HepG2 (cell line): ENCODE data around the gene NCKAP5L. TPM values are rescaled to one million over a fixed set of nuclear protein-coding genes. Genes with fewer than 3 reads are reported as not detected.

Source experiments
- AHDC1 ChIP-seq: sonication (generic); formaldehyde crosslinking; IDR thresholded peaks from 2 replicates; pipeline ENCODE4 v1.5.1; 2020; ENCODE audit warnings: mild to moderate bottlenecking, missing genetic modification reagents, borderline replicate concordance
- CC2D1A ChIP-seq: sonication (generic); formaldehyde crosslinking; IDR thresholded peaks from 2 replicates; pipeline ENCODE4 v1.8.1; 2023; ENCODE audit warnings: mild to moderate bottlenecking, missing genetic modification reagents
- HHEX ChIP-seq: IDR thresholded peaks from 2 replicates; pipeline ENCODE4 v1.6.1; 2016; ENCODE audit warnings: control low read depth
- HOXA3 ChIP-seq: sonication (generic); formaldehyde crosslinking; IDR thresholded peaks from 2 replicates; pipeline ENCODE4 v1.5.0; 2020; ENCODE audit warnings: missing genetic modification reagents
- KDM3A ChIP-seq: IDR thresholded peaks from 2 replicates; pipeline ENCODE4 v1.6.1; 2018; ENCODE audit warnings: low read depth, missing compliant biosample characterization
- LCORL ChIP-seq, 2 experiments: fragments of 450-650 bp in 1 of 2; sonication (generic) in 1 of 2; formaldehyde crosslinking in 1 of 2; IDR thresholded peaks; 2 replicates each; pipeline versions ENCODE4 v1.5.0 to v1.6.1; 2017 to 2020; ENCODE audit warnings: antibody characterized with exemption in 1 of 2, missing genetic modification reagents in 1 of 2
- MAFF ChIP-seq: IDR thresholded peaks from 2 replicates; pipeline ENCODE4 v1.6.1; 2011; ENCODE audit warnings: low read depth, low read length, improper control_type of control experiment
- NFKBIZ ChIP-seq: IDR thresholded peaks from 2 replicates; pipeline ENCODE4 v1.6.1; 2018; ENCODE audit warnings: missing genetic modification reagents, missing compliant biosample characterization
- PCBP1 ChIP-seq: fragments of 200-400 bp; formaldehyde crosslinking; IDR thresholded peaks from 2 replicates; pipeline ENCODE4 v1.6.1; 2017; ENCODE audit warnings: mild to moderate bottlenecking, low read depth, low read length, borderline replicate concordance
- PLRG1 ChIP-seq: fragments of 450-650 bp; conservative IDR thresholded peaks from 2 replicates; pipeline ENCODE4 v1.6.1; 2016
- RAD51 ChIP-seq: fragments of 450-650 bp; IDR thresholded peaks from 2 replicates; pipeline ENCODE4 v1.6.1; 2016; ENCODE audit warnings: borderline replicate concordance
- REXO4 ChIP-seq: sonication (generic); formaldehyde crosslinking; IDR thresholded peaks from 2 replicates; pipeline ENCODE4 v1.8.0; 2022; ENCODE audit warnings: missing genetic modification reagents, mild to moderate bottlenecking, borderline replicate concordance
- SAFB2 ChIP-seq: sonication (generic); formaldehyde crosslinking; IDR thresholded peaks from 2 replicates; pipeline ENCODE4 v1.5.1; 2020; ENCODE audit warnings: missing genetic modification reagents, low read depth, mild to moderate bottlenecking, borderline replicate concordance
- SMAD1 ChIP-seq: sonication (generic); formaldehyde crosslinking; IDR thresholded peaks from 2 replicates; pipeline ENCODE4 v1.4.0; 2020; ENCODE audit warnings: missing genetic modification reagents, low read depth, mild to moderate bottlenecking, borderline replicate concordance
- SNAPC5 ChIP-seq: sonication (generic); formaldehyde crosslinking; IDR thresholded peaks from 2 replicates; pipeline ENCODE4 v1.8.1; 2023; ENCODE audit warnings: mild to moderate bottlenecking, missing genetic modification reagents, borderline replicate concordance
- STAG1 ChIP-seq: sonication (generic); formaldehyde crosslinking; IDR thresholded peaks from 2 replicates; pipeline ENCODE4 v1.4.0; 2020; ENCODE audit warnings: missing genetic modification reagents
- TCF7 ChIP-seq: sonication (generic); IDR thresholded peaks from 2 replicates; pipeline ENCODE4 v1.6.1; 2016; ENCODE audit warnings: antibody characterized with exemption, low read depth
- TEAD2 ChIP-seq: sonication (generic); formaldehyde crosslinking; IDR thresholded peaks from 2 replicates; pipeline ENCODE4 v1.9.0; 2021; ENCODE audit warnings: missing genetic modification reagents
- YY1 ChIP-seq: IDR thresholded peaks from 2 replicates; pipeline ENCODE4 v1.6.1; 2011; ENCODE audit warnings: low read length, low read depth, moderate library complexity, mild to moderate bottlenecking; ENCODE audit not compliant: insufficient read depth, insufficient replicate concordance
- ZKSCAN1 ChIP-seq: fragments of 150-350 bp; IDR thresholded peaks from 2 replicates; pipeline ENCODE4 v1.6.1; 2014; ENCODE audit warnings: low read length
- ZNF337 ChIP-seq: sonication (generic); formaldehyde crosslinking; IDR thresholded peaks from 2 replicates; pipeline ENCODE4 v1.5.1; 2020; ENCODE audit warnings: missing genetic modification reagents, low read depth, mild to moderate bottlenecking, borderline replicate concordance
- ZNF547 ChIP-seq: sonication (generic); formaldehyde crosslinking; IDR thresholded peaks from 2 replicates; pipeline ENCODE4 v1.5.1; 2020; ENCODE audit warnings: mild to moderate bottlenecking, missing genetic modification reagents
- ZNF678 ChIP-seq: sonication (generic); formaldehyde crosslinking; IDR thresholded peaks from 2 replicates; pipeline ENCODE4 v1.4.0; 2020; ENCODE audit warnings: mild to moderate bottlenecking, missing genetic modification reagents
- polyA plus RNA-seq, 8 experiments: library from polyadenylated mRNA; depleted of rRNA in 3 of 8; stranded (reverse) in 7 of 8; unstranded in 1 of 8; fragments of >200 nt; fragmentation: Illumina TruSeq in 4 of 8; extraction: Trizol in 4 of 8; gene quantifications; 2 replicates each; pipeline versions ENCODE4 v1.2.1 to v1.2.3, GENCODE V29; 2011 to 2016; ENCODE audit warnings: low read depth in 4 of 8, missing spikeins in 1 of 8, mixed read lengths in 1 of 8; ENCODE audit not compliant: insufficient read depth in 1 of 8
- total RNA-seq, 5 experiments: library from RNA; depleted of rRNA; stranded (reverse); fragments of >200 nt; fragmentation: Illumina TruSeq; extraction: Trizol; gene quantifications; 2 replicates each; pipeline ENCODE4 v1.2.3, GENCODE V29; 2016; ENCODE audit warnings: low read depth in 1 of 5
- TF ChIP-seq, protein P1 (sequence below): sonication (generic); formaldehyde crosslinking; IDR thresholded peaks from 2 replicates; pipeline ENCODE4 v1.4.0; 2020; ENCODE audit warnings: missing genetic modification reagents

Gene NCKAP5L
- total and polyA plus RNA-seq, 2 of the 13 experiments (the other 11 are each of a cell fraction or from before 2014, with no cell fraction given) = 4.1 to 9.0 TPM

DNA sequence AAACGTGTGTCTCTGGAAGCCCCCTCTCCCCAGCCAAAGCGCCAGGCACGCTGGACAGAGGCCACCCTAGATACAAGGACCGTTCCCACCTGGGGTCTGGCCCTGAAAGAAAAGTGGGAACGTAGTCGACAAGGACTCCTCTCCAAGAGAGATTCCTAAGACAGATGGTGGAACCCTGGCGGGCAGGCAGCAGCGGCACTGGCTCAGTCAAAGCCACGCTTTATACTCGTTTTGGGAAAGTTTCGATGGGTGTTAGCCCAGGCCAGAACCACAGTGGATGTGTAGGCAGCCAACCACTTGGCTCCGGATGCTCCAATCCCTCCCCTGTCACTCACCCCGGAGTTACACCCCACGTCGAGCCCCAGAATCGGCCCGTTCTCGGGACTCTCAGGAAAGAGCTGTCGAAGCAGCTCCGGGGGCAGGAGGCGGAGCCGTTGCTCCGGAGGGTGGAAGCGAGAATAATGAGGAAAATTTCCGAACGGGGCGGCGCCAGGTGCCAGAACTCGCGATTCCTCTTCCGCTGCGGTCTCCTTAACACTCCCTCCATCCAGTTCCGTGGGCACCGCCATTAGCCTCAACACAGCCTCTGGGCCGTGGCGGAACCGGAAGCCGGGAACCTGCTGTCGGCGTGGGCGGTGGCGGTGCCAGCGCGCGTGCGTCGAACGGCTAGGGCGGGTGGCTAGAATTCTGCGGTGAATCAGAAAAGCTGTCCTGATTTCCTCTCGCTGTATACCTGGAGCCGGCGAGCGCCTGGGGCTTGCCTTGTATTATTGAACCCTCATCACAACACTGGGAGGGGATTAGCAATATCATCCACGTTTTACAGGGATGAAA is 14.5 kb upstream of the NCKAP5L start, which contains the start of gene BCDIN3D (continued):
- TF ChIP-seq SNAPC5 (CRISPR knock-in tag) = no peak
- no peak for TF ChIP-seq CC2D1A
- no peak for TF ChIP-seq PCBP1
- no peak for TF ChIP-seq STAG1 (CRISPR knock-in tag)
- peak; percentile 93 for TF ChIP-seq HOXA3 (CRISPR knock-in tag)
- TF ChIP-seq TEAD2 (CRISPR knock-in tag) = no peak
- TF ChIP-seq SMAD1 (CRISPR knock-in tag) = no peak
- TF ChIP-seq ZNF547 (CRISPR knock-in tag) = no peak
- peak; percentile 64; the same call in 1 of the 2 replicates for TF ChIP-seq ZNF337
- no peak for TF ChIP-seq NFKBIZ (CRISPR knock-in tag)
- TF ChIP-seq YY1 = peak; percentile 95
- no peak for TF ChIP-seq REXO4 (CRISPR knock-in tag)
- TF ChIP-seq HHEX = no peak
- TF ChIP-seq ZNF678 (CRISPR knock-in tag) = 0 out of 2 replicates have a peak, but pooled peaks have one; percentile 30
- TF ChIP-seq PLRG1 = no peak
- TF ChIP-seq ZKSCAN1 = no peak
- no peak for TF ChIP-seq TCF7
- TF ChIP-seq KDM3A (CRISPR knock-in tag) = peak; percentile 28; the same call in 1 of the 2 replicates
- no peak for TF ChIP-seq SAFB2
- no peak for TF ChIP-seq MAFF
- TF ChIP-seq, protein P1, sequence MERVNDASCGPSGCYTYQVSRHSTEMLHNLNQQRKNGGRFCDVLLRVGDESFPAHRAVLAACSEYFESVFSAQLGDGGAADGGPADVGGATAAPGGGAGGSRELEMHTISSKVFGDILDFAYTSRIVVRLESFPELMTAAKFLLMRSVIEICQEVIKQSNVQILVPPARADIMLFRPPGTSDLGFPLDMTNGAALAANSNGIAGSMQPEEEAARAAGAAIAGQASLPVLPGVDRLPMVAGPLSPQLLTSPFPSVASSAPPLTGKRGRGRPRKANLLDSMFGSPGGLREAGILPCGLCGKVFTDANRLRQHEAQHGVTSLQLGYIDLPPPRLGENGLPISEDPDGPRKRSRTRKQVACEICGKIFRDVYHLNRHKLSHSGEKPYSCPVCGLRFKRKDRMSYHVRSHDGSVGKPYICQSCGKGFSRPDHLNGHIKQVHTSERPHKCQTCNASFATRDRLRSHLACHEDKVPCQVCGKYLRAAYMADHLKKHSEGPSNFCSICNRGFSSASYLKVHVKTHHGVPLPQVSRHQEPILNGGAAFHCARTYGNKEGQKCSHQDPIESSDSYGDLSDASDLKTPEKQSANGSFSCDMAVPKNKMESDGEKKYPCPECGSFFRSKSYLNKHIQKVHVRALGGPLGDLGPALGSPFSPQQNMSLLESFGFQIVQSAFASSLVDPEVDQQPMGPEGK (CRISPR knock-in tag) = peak; percentile 53
- no peak for TF ChIP-seq LCORL (IDR thresholded peaks at IDR 0.05)
- TF ChIP-seq LCORL (CRISPR knock-in tag; IDR thresholded peaks at IDR 0.05) = no peak
- no peak for TF ChIP-seq RAD51
- no peak for TF ChIP-seq AHDC1 (CRISPR knock-in tag)
